Fibroblast of the conjunctiva (primary cell): ENCODE data around the gene USP32.

Source experiments
- DNase-seq: peaks from one replicate; pipeline ENCODE4 v3.0.0-alpha.2; 2010; ENCODE audit warnings: low read depth

The USP32 gene

GRCh38 chr17:60300011-60300410, 91.9 kb downstream of the USP32 start:
- no peak for DNase-seq

GRCh38 chr17:60297760-60298401, 94.1 kb downstream of the USP32 start:
- no peak for DNase-seq

- DNase-seq = no peak
Measured at GRCh38 chr17:60296177-60296576, 95.8 kb downstream of the USP32 start.

GRCh38 chr17:60293580-60294335, 98.2 kb downstream of the USP32 start:
- DNase-seq = no peak

- DNase-seq = no peak
Measured at GRCh38 chr17:60292697-60293096, 99.2 kb downstream of the USP32 start.

- no peak for DNase-seq
Measured at GRCh38 chr17:60284709-60285108, 107.2 kb downstream of the USP32 start.

- DNase-seq = no peak
Measured at GRCh38 chr17:60283816-60284215, 108.1 kb downstream of the USP32 start.

- no peak for DNase-seq
Measured at GRCh38 chr17:60280673-60281072, 111.3 kb downstream of the USP32 start.

GRCh38 chr17:60278237-60278636, 113.7 kb downstream of the USP32 start:
- DNase-seq = no peak

- no peak for DNase-seq
Measured at GRCh38 chr17:60277258-60277657, 114.7 kb downstream of the USP32 start.

- DNase-seq = no peak
Measured at GRCh38 chr17:60269417-60269816, 122.5 kb downstream of the USP32 start.

GRCh38 chr17:60260540-60260939, 131.4 kb downstream of the USP32 start:
- no peak for DNase-seq

- DNase-seq = no peak
Measured at GRCh38 chr17:60258313-60258712, 133.6 kb downstream of the USP32 start.

- no peak for DNase-seq
Measured at GRCh38 chr17:60256174-60256573, 135.8 kb downstream of the USP32 start.

- no peak for DNase-seq
Measured at GRCh38 chr17:60253048-60253447, 138.9 kb downstream of the USP32 start.

GRCh38 chr17:60252459-60252858, 139.5 kb downstream of the USP32 start:
- no peak for DNase-seq

GRCh38 chr17:60249290-60249826, 142.6 kb downstream of the USP32 start:
- DNase-seq = no peak

- DNase-seq = no peak
Measured at GRCh38 chr17:60248618-60249289, 143.2 kb downstream of the USP32 start.

- no peak for DNase-seq
Measured at GRCh38 chr17:60247836-60248461, 144.0 kb downstream of the USP32 start.

- DNase-seq = no peak
Measured at GRCh38 chr17:60244656-60245055, 147.3 kb downstream of the USP32 start.

- DNase-seq = no peak
Measured at GRCh38 chr17:60240290-60240689, 151.6 kb downstream of the USP32 start.

GRCh38 chr17:60231691-60232090, 160.2 kb downstream of the USP32 start:
- no peak for DNase-seq
